Gastroesophageal sphincter (tissue), 4 donors: ENCODE results near the gene ISLR2. TPM values are rescaled to one million over a fixed set of nuclear protein-coding genes. Genes with fewer than 3 reads are reported as not detected.

Experiments
- ATAC-seq: fragments of 150-250 bp; one replicate; pipeline ENCODE4 v1.9.1; 2016; ENCODE audit warnings: mild to moderate bottlenecking, moderate library complexity
- H3K27ac ChIP-seq, 4 donors: fragments of 200-600 bp; sonication (generic) in 3 of 4; 1 replicate in 3 of 4; 2 replicates in 1 of 4; pipeline ENCODE4 v1.5.1; 2016 to 2019
- H3K27me3 ChIP-seq: fragments of 200-600 bp; sonication (generic); one replicate; pipeline ENCODE4 v1.5.1; 2019
- H3K36me3 ChIP-seq, 2 donors: fragments of 200-600 bp; sonication (generic); one replicate each; pipeline ENCODE4 v1.5.1; 2019; ENCODE audit warnings: control low read depth in 1 of 2
- H3K4me1 ChIP-seq, 3 donors: fragments of 200-600 bp; sonication (generic); 1 replicate in 2 of 3; 2 replicates in 1 of 3; pipeline ENCODE4 v1.5.1; 2016 to 2019; ENCODE audit warnings: control low read depth in 2 of 3
- H3K4me3 ChIP-seq, 2 donors: fragments of 200-600 bp; sonication (generic); one replicate each; pipeline ENCODE4 v1.5.1; 2019; ENCODE audit warnings: mild to moderate bottlenecking in 1 of 2, moderate library complexity in 1 of 2
- H3K9me3 ChIP-seq, 3 donors: fragments of 200-600 bp; sonication (generic); one replicate each; pipeline ENCODE4 v1.5.1; 2017 to 2019; ENCODE audit warnings: control low read depth in 2 of 3
- CTCF ChIP-seq, 4 experiments: fragments of 200-600 bp in 2 of 4; fragments of 450-650 bp in 2 of 4; sonication (generic) in 1 of 4; IDR thresholded peaks; one replicate each; pipeline ENCODE4 v1.5.1; 2017 to 2019; ENCODE audit warnings: antibody characterized with exemption in 4 of 4, mild to moderate bottlenecking in 2 of 4, moderate library complexity in 2 of 4
- EP300 ChIP-seq: sonication (generic); formaldehyde crosslinking; IDR thresholded peaks from one replicate; pipeline ENCODE4 v1.6.1; 2017; ENCODE audit warnings: antibody characterized with exemption, mild to moderate bottlenecking
- POLR2A ChIP-seq, 2 donors: fragments of 450-650 bp; IDR thresholded peaks; one replicate each; pipeline ENCODE4 v1.6.1; 2017; ENCODE audit warnings: antibody characterized with exemption in 2 of 2, mild to moderate bottlenecking in 2 of 2, moderate library complexity in 1 of 2
- POLR2AphosphoS5 ChIP-seq: sonication (generic); formaldehyde crosslinking; IDR thresholded peaks from one replicate; pipeline ENCODE4 v1.6.1; 2017; ENCODE audit warnings: antibody characterized with exemption
- WGBS, 2 donors: methylation state at CpG; one replicate each; pipeline ENCODE4 v1.1.5; 2018; ENCODE audit warnings: low coverage in 1 of 2; 5-methylcytosine and 5-hydroxymethylcytosine counted together
- total RNA-seq, 4 donors: library from RNA; depleted of rRNA; stranded (reverse); fragments of >200 nt; gene quantifications; one replicate each; pipeline ENCODE4 v1.1.0, GENCODE V29; 2016

Gene ISLR2
- total RNA-seq, 4 donors from 2014 or later, result 0.54 to 5.4 (median 1.5) TPM

DNA sequence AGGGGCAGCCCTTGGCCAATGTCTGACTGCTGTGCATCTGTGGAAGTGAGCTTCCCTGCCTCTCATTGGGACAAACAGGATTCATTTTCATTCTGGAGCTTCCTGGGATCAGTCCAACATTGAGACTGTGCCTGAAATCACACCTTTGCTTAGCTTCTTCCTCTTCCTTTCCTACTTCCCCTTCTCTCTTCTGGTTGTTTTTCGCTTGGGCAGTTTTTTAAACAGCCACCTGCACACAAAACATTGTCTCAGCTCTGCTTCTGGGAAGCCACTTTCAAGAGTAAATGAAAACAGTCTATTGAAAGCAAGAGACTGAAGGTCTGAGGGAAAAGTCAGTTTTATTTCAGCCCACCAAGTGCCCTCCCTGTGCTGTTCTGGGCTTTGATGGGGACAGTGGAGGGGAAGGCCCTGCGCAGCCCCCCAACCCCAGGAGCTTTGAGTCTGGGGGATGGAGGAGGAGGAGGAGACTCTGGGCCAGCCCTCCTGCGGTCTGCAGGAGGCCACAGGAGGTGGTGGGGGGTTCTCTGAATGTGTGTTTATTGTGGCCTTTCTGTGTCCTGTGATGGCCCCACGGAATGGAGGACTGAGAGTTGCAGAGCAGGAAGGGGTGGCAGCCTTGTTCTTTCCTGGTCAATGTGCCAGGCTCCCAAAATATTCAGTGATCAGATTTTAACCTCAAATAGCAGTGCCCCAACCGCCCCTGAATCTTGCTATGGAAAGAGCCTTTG lies 7.8 kb upstream of the ISLR2 start:
- 20 to 91% methylated on average over 1 to 3 of the region's 5 CpGs for WGBS, 2 donors
- Histone ChIP-seq H3K4me3 (no peak overlapping the region), H3K27me3 (peaks cover 88% of the 10 kb centered on the region), H3K36me3 (no peaks in the 10 kb centered on the region), H3K4me1 (peaks cover 0 to 4% (median under 1%) of the 10 kb centered on the region in 3 donors), H3K9me3 (no peaks in the 10 kb centered on the region), H3K27ac (no peak overlapping the region)
- TF ChIP-seq CTCF (IDR thresholded peaks at IDR 0.05) (no peak), POLR2A (IDR thresholded peaks at IDR 0.05) (no peak), POLR2AphosphoS5 (no peak), EP300 (no peak)
- no peak for ATAC-seq

DNA sequence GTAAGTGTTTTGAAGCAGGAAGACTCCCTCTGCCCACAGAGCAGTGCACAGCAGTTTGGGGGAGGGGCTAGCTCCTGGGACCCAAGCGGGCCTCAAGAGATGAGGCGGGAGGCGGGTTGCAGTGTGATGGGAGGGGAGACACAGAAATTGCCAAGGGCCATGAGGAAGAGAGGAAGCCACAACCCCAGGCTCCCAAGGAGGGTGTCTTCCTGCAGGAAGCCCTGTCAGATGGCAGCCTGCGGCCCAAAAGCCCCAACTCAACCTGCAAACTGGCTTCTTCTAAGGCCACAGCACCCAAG lies 7.3 kb upstream of the ISLR2 start:
- H3K4me3 ChIP-seq, result no peak overlapping the region
- WGBS, 2 donors, result 53% methylated on average over 3 of the region's 4 CpGs; no CpG with 5 or more reads in 1 of the 2 donors
- H3K36me3 ChIP-seq, result no peaks in the 10 kb centered on the region
- H3K27ac ChIP-seq, result no peak overlapping the region
- H3K27me3 ChIP-seq, result peaks cover 93% of the 10 kb centered on the region
- H3K9me3 ChIP-seq, result no peaks in the 10 kb centered on the region
- no peak for ATAC-seq
- peaks cover 0 to 9% (median 5%) of the 10 kb centered on the region in 3 donors for H3K4me1 ChIP-seq
- no peak for TF ChIP-seq CTCF (IDR thresholded peaks at IDR 0.05)
- TF ChIP-seq EP300, result no peak
- no peak for TF ChIP-seq POLR2AphosphoS5
- TF ChIP-seq POLR2A (IDR thresholded peaks at IDR 0.05), result no peak

- ATAC-seq, result no peak
- H3K36me3 ChIP-seq, result no peaks in the 10 kb centered on the region
- no peak overlapping the region for H3K4me3 ChIP-seq
- no peak overlapping the region for H3K27ac ChIP-seq
- H3K4me1 ChIP-seq, result peaks cover 0 to 15% (median 9%) of the 10 kb centered on the region in 3 donors
- H3K27me3 ChIP-seq, result peaks cover 97% of the 10 kb centered on the region
- no peaks in the 10 kb centered on the region for H3K9me3 ChIP-seq
- WGBS, 2 donors, result 45 to 46% methylated on average over 2 to 3 of the region's 4 CpGs
- no peak for TF ChIP-seq POLR2AphosphoS5
- no peak for TF ChIP-seq POLR2A (IDR thresholded peaks at IDR 0.05)
- TF ChIP-seq EP300, result no peak
- TF ChIP-seq CTCF (IDR thresholded peaks at IDR 0.05), result no peak
Measured at GRCh38 chr15:74123658-74124057, 6.7 kb upstream of the ISLR2 start.

GRCh38 chr15:74124196-74124595 lies 6.2 kb upstream of the ISLR2 start:
- no peak for ATAC-seq
- no peak for TF ChIP-seq EP300
- no peak for TF ChIP-seq POLR2A (IDR thresholded peaks at IDR 0.05)
- TF ChIP-seq CTCF (IDR thresholded peaks at IDR 0.05), result no peak
- no peak for TF ChIP-seq POLR2AphosphoS5
- no peak overlapping the region for H3K27ac ChIP-seq
- 60 to 89% methylated on average over 1 to 3 of the region's 3 CpGs for WGBS, 2 donors
- H3K9me3 ChIP-seq, result no peaks in the 10 kb centered on the region
- H3K36me3 ChIP-seq, result no peaks in the 10 kb centered on the region
- peaks cover 0 to 21% (median 13%) of the 10 kb centered on the region in 3 donors for H3K4me1 ChIP-seq
- H3K27me3 ChIP-seq, result peaks cover 97% of the 10 kb centered on the region
- no peak overlapping the region for H3K4me3 ChIP-seq

DNA sequence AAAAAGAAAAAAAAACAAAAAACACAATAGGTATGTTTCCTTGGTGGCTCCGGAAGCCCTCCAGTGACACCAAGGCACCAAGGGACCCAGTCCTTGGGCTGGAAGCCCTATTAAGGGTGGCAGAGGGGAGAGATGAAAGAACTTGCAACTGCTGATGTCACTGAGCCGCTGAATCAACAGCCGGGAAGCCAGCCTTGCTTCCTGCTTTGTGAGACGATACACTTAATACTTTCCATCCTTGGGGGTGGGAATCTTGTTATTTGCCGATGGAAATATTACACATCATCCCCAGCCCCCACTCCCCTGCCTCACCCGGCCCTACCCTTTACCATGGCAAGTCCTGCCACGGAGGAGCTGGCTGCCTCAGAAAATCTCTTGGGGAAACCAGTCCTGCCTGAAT lies 5.6 kb upstream of the ISLR2 start:
- TF ChIP-seq EP300, result no peak
- no peak for TF ChIP-seq POLR2A (IDR thresholded peaks at IDR 0.05)
- no peak for TF ChIP-seq CTCF (IDR thresholded peaks at IDR 0.05)
- no peak for TF ChIP-seq POLR2AphosphoS5
- Histone ChIP-seq H3K36me3 (no peaks in the 10 kb centered on the region), H3K27me3 (peaks cover 99% of the 10 kb centered on the region), H3K27ac (no peak overlapping the region), H3K9me3 (no peaks in the 10 kb centered on the region), H3K4me1 (peaks cover 0 to 26% (median 18%) of the 10 kb centered on the region in 3 donors), H3K4me3 (no peak overlapping the region)
- ATAC-seq, result no peak
- 58 to 74% methylated on average over 6 to 7 of the region's 7 CpGs for WGBS, 2 donors
